ENCODE results near the gene IGFBP5. TPM values are rescaled to one million over a fixed set of nuclear protein-coding genes. Genes with fewer than 3 reads are reported as not detected.

The IGFBP5 gene, protein sequence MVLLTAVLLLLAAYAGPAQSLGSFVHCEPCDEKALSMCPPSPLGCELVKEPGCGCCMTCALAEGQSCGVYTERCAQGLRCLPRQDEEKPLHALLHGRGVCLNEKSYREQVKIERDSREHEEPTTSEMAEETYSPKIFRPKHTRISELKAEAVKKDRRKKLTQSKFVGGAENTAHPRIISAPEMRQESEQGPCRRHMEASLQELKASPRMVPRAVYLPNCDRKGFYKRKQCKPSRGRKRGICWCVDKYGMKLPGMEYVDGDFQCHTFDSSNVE
- total RNA-seq: 1,145 and 1,383 TPM in 2 replicates
- long read RNA-seq, partial matches to known transcripts: 0 of 221 reads
- long read RNA-seq, other reads (novel, unspliced or antisense): 221 of 221 reads

- H3K4me3 Mint-ChIP-seq (ENCODE audit: unreplicated experiment): peak within 1 kb of the TSS; percentile 93
- H3K9me3 Mint-ChIP-seq (ENCODE audit: unreplicated experiment): no peaks in the 10 kb centered on the region
- H3K36me3 Mint-ChIP-seq (ENCODE audit: unreplicated experiment): peaks cover 6% of the 10 kb centered on the region
- DNase-seq (ENCODE audit: extremely low spot score, unreplicated experiment): peak; percentile 94
- peaks cover 47% of the 10 kb centered on the region for H3K4me1 Mint-ChIP-seq (ENCODE audit: unreplicated experiment)
- peak within 1 kb of the TSS; percentile 84 for H3K27ac Mint-ChIP-seq (ENCODE audit: unreplicated experiment)
- H3K27me3 Mint-ChIP-seq (ENCODE audit: unreplicated experiment): no peaks in the 10 kb centered on the region
- TF ChIP-seq, protein P1, sequence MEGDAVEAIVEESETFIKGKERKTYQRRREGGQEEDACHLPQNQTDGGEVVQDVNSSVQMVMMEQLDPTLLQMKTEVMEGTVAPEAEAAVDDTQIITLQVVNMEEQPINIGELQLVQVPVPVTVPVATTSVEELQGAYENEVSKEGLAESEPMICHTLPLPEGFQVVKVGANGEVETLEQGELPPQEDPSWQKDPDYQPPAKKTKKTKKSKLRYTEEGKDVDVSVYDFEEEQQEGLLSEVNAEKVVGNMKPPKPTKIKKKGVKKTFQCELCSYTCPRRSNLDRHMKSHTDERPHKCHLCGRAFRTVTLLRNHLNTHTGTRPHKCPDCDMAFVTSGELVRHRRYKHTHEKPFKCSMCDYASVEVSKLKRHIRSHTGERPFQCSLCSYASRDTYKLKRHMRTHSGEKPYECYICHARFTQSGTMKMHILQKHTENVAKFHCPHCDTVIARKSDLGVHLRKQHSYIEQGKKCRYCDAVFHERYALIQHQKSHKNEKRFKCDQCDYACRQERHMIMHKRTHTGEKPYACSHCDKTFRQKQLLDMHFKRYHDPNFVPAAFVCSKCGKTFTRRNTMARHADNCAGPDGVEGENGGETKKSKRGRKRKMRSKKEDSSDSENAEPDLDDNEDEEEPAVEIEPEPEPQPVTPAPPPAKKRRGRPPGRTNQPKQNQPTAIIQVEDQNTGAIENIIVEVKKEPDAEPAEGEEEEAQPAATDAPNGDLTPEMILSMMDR (IDR thresholded peaks at IDR 0.05): peak; percentile 13
These were observed at the start of gene IGFBP5 for GRCh38 chr2:216695401-216695821. Gene IGFBP5 (minus strand): TSS chr2:216695549. CDS start chr2:216694775, 774 bp downstream.

DNA sequence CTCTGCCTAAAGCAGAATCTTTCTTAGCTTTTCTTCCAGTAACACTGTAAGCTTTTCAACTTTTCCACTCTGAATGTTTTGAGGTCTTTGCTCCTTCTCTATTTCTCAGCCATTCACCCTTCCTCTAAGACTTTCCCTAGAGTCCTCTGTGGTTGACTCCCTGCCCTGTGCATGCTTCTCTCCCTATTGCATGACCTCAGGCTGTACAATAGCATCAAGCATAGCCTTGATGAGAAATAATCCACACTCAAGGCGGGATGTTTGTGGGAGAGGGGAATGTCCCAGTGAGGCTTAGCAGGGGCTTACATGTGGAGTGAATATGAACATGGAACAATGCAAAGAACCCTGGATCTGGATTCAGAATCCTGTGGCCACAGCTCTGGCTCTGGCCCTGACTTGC lies 48.4 kb upstream of the IGFBP5 start:
- H3K9me3 Mint-ChIP-seq (ENCODE audit: unreplicated experiment): peaks cover 12% of the 10 kb centered on the region
- H3K27ac Mint-ChIP-seq (ENCODE audit: unreplicated experiment): peak overlapping the region; percentile 31
- H3K4me1 Mint-ChIP-seq (ENCODE audit: unreplicated experiment): peaks cover 34% of the 10 kb centered on the region
- DNase-seq (ENCODE audit: extremely low spot score, unreplicated experiment): no peak
- TF ChIP-seq, protein P1 (IDR thresholded peaks at IDR 0.05): no peak
- peaks cover 54% of the 10 kb centered on the region for H3K27me3 Mint-ChIP-seq (ENCODE audit: unreplicated experiment)
- no peak overlapping the region for H3K4me3 Mint-ChIP-seq (ENCODE audit: unreplicated experiment)
- peaks cover 10% of the 10 kb centered on the region for H3K36me3 Mint-ChIP-seq (ENCODE audit: unreplicated experiment)

DNA sequence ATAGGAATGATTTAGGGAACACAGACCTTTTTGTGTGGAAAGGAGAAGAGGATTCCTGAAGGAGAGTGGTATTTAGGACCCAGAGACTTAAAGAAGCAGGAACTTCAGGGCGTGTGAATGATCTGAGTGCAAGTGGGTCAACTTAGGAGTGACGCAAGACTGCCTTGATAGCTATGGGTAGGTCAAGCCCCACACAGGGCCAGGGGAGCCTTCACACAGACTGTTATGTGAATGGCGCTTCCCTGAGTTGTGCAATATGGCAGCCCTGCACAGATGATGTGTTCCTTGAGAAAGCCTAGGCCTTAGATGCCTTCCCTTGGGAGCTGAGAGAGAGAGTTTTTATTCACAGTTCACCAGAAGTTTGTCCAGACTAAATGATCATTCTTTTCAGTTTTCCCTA lies 47.1 kb upstream of the IGFBP5 start:
- Mint-ChIP-seq H3K36me3 (ENCODE audit: unreplicated experiment) (no peaks in the 10 kb centered on the region), H3K27ac (ENCODE audit: unreplicated experiment) (no peak overlapping the region), H3K4me3 (ENCODE audit: unreplicated experiment) (no peak overlapping the region), H3K9me3 (ENCODE audit: unreplicated experiment) (no peaks in the 10 kb centered on the region), H3K27me3 (ENCODE audit: unreplicated experiment) (peaks cover 52% of the 10 kb centered on the region), H3K4me1 (ENCODE audit: unreplicated experiment) (peaks cover 34% of the 10 kb centered on the region)
- DNase-seq (ENCODE audit: extremely low spot score, unreplicated experiment): no peak
- TF ChIP-seq, protein P1 (IDR thresholded peaks at IDR 0.05): no peak

DNA sequence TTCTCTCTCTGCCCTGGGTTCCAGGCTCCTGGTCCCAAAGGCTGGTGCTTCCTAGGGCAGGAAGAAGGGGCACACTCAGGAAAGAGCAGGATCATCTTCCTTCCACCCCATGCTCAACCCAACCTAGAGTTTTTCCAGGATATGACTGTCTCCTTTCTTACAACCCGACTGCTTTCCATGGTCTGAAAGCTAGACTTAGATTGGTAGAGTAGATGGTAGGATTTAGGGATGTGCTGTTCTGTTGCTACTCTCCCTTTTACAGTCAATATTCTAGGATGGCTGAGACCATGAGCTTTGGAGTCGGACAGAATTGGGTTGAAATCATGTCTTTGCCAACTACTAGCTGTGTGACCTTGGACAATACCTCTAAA lies 45.9 kb upstream of the IGFBP5 start:
- Mint-ChIP-seq H3K36me3 (ENCODE audit: unreplicated experiment) (peaks cover 2% of the 10 kb centered on the region), H3K4me1 (ENCODE audit: unreplicated experiment) (peaks cover 34% of the 10 kb centered on the region), H3K9me3 (ENCODE audit: unreplicated experiment) (no peaks in the 10 kb centered on the region), H3K4me3 (ENCODE audit: unreplicated experiment) (no peak overlapping the region), H3K27ac (ENCODE audit: unreplicated experiment) (no peak overlapping the region), H3K27me3 (ENCODE audit: unreplicated experiment) (peaks cover 51% of the 10 kb centered on the region)
- TF ChIP-seq, protein P1 (IDR thresholded peaks at IDR 0.05): no peak
- no peak for DNase-seq (ENCODE audit: extremely low spot score, unreplicated experiment)

DNA sequence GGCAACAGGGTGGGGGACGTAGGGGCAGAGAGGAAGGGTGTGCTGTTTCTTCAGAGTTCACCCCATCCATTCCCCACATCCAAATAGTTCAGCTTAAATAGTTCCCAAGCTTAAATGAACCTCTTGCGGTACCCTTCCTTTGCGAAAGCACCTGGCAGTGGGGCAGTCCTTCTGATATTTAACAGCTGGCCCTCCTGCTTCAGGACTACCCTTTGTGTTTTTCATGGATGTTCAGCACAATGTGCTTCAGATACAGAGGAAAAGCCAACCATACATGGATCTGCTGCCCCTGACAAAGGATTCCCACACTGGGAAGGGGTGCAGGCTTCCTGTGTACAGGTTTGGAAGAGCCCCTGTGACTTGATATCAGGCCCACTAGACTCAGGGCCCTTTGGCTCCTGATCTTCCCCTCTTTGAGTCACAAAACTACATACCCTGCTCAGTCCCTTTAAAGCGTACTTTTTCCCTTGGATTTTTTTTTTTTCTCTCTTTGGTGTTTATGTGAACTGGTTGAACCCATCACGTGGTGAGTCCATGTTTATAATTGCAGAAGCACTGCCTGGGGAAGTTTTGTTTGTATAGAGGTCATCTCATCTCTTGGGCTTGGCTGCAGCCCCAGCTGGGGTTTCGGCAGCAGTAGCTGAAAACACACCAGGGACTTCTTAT lies 45.3 kb upstream of the IGFBP5 start:
- H3K27ac Mint-ChIP-seq (ENCODE audit: unreplicated experiment): peak overlapping the region; percentile 6
- H3K27me3 Mint-ChIP-seq (ENCODE audit: unreplicated experiment): peaks cover 49% of the 10 kb centered on the region
- peaks cover 2% of the 10 kb centered on the region for H3K36me3 Mint-ChIP-seq (ENCODE audit: unreplicated experiment)

More for the DNA sequence above, 45.3 kb upstream of the IGFBP5 start:
- no peak overlapping the region for H3K4me3 Mint-ChIP-seq (ENCODE audit: unreplicated experiment)
- DNase-seq (ENCODE audit: extremely low spot score, unreplicated experiment): no peak
- TF ChIP-seq, protein P1 (IDR thresholded peaks at IDR 0.05): no peak
- H3K9me3 Mint-ChIP-seq (ENCODE audit: unreplicated experiment): no peaks in the 10 kb centered on the region
- H3K4me1 Mint-ChIP-seq (ENCODE audit: unreplicated experiment): peaks cover 34% of the 10 kb centered on the region

All from osteocyte (in vitro differentiated cells).